GM21786 (cell line): ENCODE measurements around the gene ZC3H7A.
"Not testable (repeated sequence)": the region's sequence is repeated elsewhere in the genome, so short reads cannot be mapped to it uniquely, and the experiment has no call there.

Experiments
- ATAC-seq: cut with Tn5 transposase; IDR thresholded peaks from one replicate; pipeline ENCODE4 v1.9.1; 2021; ENCODE audit not compliant: unreplicated experiment

The ZC3H7A gene

DNA sequence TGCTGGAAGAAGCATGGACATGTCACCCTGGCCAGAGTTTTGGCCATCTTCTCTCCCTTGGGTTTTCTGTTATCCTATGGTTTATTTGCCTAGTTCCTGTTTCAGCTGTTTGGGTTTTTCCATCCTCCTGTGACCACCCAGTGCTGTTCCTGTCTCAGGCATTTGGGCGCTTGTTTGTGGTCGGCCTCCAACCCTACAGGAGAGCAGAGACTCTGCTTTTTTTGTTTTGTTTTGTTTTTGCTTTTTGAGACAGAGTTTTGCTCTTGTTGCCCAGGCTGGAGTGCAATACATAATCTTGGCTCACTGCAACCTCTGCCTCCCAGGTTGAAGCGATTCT is 3.3 kb upstream of the ZC3H7A start:
- ATAC-seq, result no peak

DNA sequence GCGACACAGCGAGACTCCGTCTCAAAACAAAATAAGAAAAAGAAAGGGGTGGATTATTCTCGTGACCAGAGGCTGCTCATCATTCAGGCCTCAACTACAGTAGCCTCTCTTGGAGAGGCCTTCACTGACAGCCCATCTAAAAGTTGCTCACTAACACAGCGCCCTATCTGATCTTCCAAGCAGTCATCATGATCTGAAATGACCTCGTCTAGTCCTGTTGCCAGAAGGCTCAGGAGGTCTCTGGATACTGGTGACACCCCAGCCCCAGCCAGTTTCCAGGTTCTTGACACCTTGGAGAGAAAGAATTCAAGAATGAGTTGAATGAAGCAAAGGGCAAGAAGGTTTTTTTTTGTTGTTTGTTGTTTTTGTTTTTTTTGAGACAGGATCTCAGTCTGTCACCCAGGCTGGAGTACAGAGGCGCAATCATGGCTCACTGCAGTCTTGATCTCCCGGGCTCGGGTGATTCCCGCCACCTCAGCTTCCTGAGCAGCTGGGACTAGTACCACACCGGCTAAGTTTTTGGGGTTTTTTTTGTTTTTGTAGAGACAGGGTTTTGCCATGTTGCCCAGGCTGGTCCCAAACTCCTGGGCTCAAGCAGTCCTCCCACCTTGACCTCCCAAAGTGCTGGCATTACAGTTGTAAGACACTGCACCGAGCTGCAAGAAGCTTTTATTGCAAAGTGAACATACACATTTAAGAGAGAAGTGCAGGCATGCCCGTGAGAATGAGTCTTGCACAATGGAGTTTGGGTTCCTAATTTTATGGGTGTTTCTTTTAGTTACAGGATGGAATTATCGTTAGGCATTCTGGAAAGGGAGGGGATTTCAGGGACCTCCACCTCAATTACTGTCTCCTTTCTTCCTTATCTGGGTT is 2.7 kb upstream of the ZC3H7A start:
- ATAC-seq, result no peak

DNA sequence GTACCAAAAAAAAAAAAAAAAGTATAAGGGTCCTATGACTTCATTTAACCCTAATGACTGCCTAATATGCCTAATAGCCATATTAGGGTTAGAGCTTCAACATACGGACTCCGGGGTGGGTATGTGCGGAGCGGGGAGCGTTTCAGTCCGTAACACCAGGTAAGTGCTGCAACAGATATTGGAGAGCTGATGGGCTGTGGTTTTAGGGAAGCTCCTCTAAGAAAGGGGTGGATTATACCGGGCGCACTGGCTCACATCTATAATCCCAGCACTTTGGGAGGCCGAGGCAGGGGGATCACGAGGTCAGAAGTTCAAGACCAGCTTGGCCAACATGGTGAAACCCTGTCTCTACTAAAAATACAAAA is 1.9 kb upstream of the ZC3H7A start:
- ATAC-seq, result no peak

DNA sequence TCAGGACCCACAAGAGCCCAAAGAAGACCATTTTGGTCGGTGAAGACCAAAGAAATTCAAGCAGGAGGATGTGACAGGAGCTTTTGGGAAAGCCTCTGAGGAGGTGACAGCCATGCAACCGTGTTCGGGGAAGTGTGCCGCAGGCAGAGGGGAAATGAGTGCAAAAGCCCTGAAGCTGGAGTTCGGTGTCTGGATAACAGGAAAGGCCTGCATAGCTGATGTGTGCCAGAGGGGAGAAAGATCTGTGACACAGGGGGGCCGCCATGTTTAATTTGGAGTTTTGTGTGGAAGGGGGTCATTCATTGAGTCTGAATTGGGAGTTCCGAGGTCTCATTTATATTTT is 870 bp upstream of the ZC3H7A start:
- ATAC-seq, result no peak

DNA sequence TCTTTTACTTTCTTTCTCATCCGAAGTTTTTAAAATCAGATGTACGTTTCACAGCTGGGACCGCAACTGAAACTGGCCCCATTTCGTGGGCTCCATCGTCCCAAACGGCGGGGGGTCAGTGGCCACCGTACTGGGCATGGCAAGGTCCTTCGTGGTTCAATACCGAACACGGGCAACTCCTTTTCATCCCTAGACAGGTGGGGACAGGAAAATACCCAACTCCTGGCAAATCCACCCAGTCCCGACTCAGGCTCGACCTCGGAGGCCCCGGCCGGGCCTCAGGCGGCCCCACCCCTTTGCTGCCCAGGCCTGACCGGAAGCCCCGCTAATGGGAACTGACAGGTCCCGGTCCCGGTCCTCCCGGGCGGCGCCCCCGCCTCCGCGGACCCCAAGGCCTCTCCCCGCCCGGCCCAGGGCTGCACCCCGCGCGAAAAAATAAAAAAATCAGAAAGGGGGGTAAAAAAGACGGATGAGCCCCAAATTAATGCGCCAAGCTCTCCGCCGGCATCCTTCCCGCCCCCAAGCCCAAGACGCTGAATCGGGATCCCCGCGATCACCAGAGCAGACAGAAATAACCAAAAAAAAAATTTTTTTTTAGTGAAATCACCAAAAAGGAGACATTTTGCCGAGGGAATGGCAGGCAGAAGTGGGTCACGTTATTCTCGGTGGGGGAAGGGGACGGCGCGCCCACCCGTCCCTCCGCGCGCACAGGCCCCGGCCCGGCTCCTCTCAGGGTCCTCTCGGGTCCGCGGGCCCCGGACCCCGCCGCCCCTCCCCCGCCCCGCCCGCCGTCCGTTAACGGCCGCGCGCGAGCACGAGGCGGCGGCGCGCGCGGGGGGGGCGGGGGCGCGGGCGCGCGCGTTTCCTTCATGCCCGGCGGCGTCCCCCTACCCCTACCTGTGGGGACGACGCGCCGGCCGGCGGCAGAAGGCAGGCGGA is 562 bp downstream of the ZC3H7A start:
- peak; percentile 3 for ATAC-seq

DNA sequence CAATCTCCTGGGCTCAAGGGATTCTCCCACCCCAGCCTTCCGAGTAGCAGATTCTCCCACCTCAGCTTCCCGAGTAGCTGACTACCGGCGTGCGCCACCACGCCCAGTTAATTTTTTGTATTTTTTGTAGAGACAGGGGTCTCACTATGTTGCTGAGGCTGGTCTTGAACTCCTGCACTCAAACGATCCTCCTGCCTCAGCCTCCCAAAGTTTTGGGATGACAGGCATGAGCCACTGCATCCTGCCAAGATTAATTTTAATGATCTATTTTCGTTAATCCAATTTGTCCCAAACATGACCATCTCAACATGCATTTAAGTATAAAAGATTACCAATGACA is 1.2 kb downstream of the ZC3H7A start:
- ATAC-seq, result no peak

DNA sequence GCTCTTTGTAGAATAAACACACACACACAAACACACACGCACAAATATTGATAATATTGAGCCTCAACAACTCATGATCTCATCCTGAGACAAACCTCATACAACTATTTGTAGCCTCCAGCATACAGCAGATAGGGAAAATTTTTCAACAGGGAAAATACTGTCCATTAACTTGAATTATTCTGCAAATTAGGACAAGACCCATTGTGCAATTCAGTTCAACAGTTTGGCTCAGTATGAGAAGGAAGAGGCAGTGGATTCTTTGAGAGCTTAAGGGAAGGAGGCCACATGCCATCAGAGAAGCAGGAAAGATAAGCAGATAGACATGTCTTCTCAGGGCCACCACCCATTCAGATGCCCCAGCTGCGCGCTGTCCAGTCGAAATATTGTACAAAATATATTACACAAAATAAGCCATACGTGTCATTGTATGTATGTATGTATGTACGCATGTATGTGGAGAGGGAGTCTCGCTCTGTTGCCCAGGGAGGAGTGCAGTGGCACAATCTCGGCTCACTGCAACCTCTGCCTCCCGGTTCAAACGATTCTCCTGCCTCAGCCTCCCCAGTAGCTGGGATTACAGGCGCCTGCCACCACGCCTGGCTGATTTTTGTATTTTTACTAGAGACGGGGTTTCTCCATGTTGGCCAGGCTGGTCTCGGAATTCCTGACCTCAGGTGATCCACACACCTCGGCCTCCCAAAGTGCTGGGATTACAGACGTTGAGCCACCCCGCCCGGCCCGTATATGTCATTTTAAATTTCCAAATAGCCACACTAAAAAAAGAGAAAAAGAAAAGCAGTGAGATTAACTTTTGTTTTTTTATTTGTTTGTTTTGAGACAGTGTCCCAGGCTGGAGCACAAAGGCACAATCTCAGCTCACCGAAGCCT is 1.8 kb downstream of the ZC3H7A start:
- ATAC-seq, result no peak

DNA sequence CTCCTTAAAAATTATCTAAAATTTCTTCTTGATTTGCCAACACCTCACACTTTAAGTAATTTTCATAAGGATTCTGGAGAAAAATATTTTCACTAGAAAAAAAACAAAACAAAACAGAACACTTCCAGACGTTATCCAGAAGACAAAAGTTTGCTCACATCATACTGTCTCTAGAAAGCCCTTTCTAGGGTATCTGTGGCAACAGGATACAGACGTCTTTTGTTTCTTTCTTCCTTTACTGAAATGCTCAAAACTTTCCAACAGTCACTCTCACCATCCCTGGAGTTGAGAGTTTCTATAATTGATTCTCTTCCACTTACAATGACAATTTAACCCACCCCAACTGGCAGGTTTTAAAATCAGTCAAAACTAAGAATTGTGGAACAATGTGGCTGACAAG is 2.6 kb downstream of the ZC3H7A start:
- no peak for ATAC-seq

DNA sequence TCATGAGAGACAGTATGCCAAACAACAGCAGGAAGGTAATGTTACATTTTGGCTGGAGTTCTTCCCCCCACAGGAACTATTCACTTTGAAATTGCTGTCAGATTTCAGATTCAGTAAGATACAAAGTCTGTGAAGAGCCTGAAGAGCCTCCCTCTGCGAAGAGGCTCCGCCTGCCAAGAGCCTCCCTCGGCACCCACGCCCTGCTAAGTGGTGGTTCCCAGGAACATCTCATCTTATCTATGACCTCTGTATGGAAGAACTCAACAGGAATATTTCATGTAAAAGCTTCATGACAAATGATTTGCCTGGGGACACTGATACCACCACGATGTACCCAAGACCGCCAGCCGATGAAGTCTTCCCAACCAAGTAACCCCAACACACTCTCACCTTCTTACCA is 3.2 kb downstream of the ZC3H7A start:
- ATAC-seq, result no peak

DNA sequence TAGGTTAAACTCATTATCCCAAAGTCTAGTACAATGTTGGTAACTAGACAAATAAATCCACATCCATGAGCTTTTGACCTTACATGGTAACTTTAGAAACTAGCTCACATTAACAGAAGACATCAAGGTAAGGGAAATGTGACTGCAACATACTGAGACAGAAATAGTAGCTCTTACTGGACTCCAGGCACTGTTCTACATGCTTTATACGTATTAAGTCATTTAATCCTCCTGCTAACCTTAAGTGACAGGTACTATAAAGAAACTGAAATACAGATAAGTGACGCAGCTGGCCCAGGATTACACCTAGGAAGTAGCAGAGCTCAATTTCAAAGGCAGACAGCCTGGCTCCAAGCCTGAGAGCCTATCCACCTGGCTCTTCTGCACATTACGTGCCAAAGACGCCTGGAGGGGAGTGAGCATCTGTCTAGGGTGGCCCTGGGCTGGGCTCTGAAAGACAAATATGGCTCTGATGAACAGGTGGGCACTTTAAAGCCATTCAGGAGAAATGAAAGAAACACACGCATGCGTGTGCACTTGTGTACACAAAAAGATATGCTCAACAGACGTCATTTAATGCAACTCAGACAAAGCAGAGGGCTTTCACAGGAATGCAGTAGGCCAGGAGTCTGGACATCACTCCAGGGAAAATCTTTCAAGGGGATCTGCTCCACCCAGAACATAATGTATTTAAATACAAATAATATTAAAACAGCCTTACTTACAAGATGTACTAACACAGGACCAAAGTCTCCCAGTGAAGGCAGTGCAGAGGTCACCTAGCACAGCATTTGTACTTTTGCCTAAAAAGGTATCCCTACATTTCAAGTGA is 4.4 kb downstream of the ZC3H7A start:
- no peak for ATAC-seq

DNA sequence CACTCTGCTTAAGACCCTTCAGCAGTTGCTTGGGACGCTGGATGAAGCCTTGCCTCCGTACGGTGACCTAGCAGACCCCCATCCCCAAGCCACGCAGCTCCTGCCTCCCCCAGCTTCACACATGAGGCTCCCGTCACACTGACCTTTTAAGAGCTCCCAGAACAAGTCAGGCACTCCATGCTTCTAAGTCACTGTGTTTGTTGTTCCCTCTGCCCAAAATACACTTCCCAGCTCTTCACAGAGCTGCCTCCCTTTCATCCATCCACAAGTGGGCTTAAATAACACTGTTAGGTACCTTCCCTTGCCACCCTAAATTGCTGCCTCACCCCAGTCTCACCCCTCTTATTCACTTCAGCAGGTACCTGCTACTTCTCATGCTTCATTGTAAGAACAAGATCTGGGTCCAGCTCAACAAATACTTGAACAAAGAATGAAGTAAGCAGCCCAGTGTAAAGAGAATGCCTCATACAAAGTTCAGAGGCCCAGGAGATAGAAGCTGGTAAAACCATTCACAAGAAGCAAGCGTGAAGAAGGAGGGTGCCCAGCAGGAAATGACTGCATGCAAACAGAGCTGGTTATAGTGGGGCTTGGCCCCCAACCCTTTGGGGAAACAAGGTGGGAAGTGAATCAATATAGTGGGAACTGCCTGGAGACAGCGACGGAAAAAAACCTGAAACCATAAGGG is 5.8 kb downstream of the ZC3H7A start:
- no peak for ATAC-seq

DNA sequence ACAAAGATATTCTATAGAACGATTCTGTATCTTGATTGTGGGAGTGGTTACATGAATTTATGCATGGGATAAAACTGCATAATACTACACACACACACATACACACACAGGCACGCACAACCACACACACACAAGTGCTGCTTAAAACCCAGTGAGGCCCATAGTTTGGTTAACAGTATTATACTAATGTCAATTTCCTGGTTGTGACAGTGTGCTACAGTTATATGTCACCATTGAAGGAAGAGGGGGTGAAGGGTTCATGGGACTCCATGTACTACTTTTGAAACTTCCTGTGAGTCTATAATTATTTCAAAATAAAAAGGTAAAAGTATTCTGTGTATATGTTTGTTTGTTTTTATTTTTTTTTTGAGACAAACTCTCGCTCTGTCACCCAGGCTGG is 8.1 kb downstream of the ZC3H7A start:
- ATAC-seq, result no peak

DNA sequence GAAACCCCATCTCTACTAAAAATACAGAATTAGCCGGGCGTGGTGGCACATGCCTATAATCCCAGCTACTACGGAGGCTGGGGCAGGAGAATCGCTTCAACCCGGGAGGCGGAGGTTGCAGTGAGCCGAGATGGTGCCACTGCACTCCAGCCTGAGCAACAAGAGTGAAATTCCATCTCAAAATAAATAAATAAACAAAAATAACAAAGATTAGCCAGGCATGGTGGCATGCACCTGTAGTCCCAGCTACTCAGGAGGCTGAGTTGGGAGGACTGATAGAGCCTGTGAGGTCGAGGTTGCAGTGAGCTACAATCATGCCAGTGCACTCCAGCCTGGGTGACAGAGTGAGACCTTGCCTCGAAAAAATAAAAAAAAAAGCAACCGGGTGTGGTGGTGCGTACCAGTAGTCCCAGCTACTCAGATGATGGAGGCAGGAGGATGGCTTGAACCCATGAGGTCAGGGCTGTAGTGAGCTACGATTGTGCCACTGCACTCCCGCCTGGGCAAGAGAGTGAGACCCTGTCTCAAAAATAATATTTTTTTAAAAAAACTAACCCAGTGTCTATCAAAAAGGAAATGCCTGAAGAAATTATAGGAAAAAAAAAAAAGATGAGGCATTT is 12.0 kb downstream of the ZC3H7A start:
- not testable (repeated sequence) for ATAC-seq

DNA sequence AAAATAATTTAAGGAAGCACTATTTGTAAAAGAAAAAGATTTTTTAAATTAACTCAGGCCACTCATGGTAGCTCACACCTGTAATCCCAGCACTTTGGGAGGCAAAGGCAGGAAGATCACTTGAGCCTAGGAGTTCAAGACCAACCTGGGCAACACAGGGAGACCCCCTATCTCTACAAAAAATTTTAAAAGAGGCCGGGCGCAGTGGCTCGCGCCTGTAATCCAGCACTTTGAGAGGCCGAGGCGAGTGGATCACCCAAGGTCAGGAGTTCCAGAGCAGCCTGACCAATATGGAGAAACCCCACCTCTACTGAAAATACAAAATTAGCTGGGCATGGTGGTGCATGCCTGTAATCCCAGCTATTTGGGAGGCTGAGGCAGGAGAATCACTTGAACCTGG is 12.7 kb downstream of the ZC3H7A start:
- not testable (repeated sequence) for ATAC-seq

DNA sequence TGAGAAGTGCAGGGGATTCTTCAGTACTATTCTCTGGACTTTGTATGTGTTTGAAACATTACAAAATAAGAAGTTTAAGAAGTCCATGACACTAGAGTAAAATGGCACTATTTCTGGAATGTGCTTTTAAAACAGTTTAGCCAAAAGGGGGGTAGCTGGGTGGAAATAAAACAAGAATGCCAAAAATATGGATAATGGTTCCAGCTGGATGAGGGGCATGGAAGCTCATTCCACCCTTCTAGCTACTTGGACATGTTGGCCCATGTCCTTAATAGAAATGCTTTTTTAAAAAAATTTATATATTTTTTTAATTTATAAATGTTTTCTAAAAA is 13.1 kb downstream of the ZC3H7A start:
- no peak for ATAC-seq

DNA sequence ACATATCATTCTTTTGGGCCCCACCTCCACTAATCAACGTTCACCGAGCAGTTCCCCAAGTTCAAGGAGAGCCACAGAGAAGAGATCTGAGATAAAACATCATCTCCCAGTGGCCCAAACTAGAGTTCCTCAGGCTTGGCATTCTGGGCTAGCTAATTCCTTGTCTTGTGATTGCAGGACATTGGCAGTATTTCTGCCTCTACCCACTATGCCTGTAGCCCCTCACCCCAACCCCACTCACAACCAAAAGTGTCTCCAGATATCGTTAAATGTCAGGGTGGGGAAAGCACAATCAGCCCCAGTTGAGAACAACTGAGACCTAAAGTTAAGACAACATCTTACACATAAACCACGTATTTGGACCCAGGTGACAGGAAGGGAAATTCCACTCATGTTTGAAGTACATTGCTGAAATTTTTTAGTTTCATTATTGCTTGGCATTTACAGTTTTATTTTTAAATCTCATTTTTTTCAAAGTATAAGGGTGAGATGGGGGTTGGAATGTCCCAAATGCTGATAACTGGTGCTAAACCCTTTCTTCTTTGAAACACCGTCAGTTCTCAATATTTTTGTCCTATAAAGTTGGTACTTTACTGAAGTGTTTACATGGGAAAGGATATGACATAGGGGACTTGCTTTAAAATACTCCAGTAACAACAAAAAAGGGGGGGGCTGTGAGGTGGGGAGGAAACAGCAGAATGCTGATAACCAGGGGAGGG is 13.6 kb downstream of the ZC3H7A start:
- peak; percentile 57 for ATAC-seq

DNA sequence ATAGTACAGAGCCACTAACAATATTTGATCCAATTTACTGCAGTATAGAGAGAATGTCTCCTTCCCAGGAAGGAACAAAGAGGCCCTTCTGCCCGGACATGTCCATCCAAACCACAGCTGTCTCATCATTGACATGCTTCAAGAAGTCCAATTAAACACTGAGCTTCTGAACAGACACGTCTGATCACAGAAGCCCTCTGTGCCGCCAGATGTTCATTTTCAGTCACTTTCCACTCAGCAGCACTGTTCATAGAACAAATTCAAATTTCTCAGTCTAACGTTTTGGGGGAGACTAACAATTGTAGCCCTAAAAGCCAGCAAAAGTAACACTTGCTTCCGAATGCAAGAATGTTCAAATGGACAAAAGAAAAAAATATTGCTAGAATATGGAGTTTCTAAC is 15.3 kb downstream of the ZC3H7A start:
- no peak for ATAC-seq

DNA sequence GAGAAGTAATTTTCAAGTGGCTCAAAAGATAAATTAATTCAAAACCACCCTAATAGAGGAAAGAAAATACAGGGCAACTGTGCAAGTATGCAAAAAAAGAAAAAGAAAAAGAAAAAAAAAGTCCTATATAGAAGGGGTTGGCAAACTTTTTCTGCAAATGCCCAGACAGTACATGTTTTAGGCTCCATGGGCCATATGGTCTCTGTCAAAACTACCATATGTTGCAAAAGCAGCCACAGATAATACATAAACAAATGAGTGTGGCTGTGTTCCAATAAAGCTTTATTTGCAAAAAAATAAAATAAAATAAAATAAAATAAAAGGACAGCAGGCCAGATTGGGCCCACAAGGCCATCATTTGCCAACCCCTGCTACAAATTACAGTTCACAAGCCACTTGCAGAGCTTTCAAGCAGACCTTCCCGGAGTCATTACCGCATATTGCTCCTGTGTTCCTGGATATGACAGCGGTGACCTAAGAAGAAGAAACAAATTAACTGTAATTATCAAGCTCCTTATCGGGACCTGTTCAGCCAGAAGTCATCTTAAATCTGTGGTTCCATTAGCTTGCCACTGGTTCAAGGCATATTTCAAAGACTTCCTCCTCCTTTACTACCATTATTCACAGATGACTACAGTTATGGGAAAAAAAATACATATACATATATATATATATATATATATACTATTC is 15.9 kb downstream of the ZC3H7A start:
- ATAC-seq, result no peak
